Gastrocnemius medialis (tissue), 4 donors: ENCODE results near the gene KCNC1.

Source experiments
- CTCF ChIP-seq, 5 experiments: fragments of 450-650 bp in 3 of 5; fragments of 200-600 bp in 2 of 5; sonication (generic) in 2 of 5; IDR thresholded peaks in 4 of 5; conservative IDR thresholded peaks in 1 of 5; 1 replicate in 4 of 5; 2 replicates in 1 of 5; pipeline ENCODE4 v1.5.1; 2016 to 2019; ENCODE audit warnings: antibody characterized with exemption in 5 of 5, mild to moderate bottlenecking in 3 of 5, moderate library complexity in 3 of 5
- POLR2A ChIP-seq, 2 donors: fragments of 450-650 bp; IDR thresholded peaks; one replicate each; pipeline ENCODE4 v1.6.1; 2017; ENCODE audit warnings: antibody characterized with exemption in 2 of 2, mild to moderate bottlenecking in 2 of 2, moderate library complexity in 2 of 2

GRCh38 chr11:17753153-17753552 is 18.6 kb downstream of the KCNC1 start:
- no peak for TF ChIP-seq CTCF (IDR thresholded peaks at IDR 0.05 in 4 of 5, conservative IDR thresholded peaks at IDR 0.05 in 1 of 5)
- TF ChIP-seq POLR2A (IDR thresholded peaks at IDR 0.05): no peak
